Left lung (tissue), 10 donors: ENCODE data around the gene KMT2E. TPM values are rescaled to one million over a fixed set of nuclear protein-coding genes. Genes with fewer than 3 reads are reported as not detected.
A peak's percentile ranks its signal among the peaks of the same experiment; 100 is the strongest.

Experiments used
- ATAC-seq: fragments of 200-7000 bp; cut with Tn5 transposase; one replicate; pipeline ENCODE4 v1.9.1; 2020; ENCODE audit warnings: moderate library complexity
- DNase-seq, 4 donors: peaks; one replicate each; pipeline ENCODE4 v3.0.0-alpha.2; 2013 to 2020
- H3K27ac ChIP-seq, 2 donors: fragments of 200-600 bp; sonication (generic) in 1 of 2; one replicate each; pipeline versions ENCODE4 v1.5.0 to v1.8.0; 2020 to 2021
- H3K27me3 ChIP-seq, 2 donors: fragments of 200-600 bp; sonication (generic) in 1 of 2; one replicate each; pipeline versions ENCODE4 v1.5.0 to v1.8.0; 2020 to 2021
- H3K36me3 ChIP-seq, 2 donors: fragments of 200-600 bp; sonication (generic) in 1 of 2; one replicate each; pipeline versions ENCODE4 v1.5.0 to v1.8.0; 2020 to 2021
- H3K4me1 ChIP-seq, 2 donors: fragments of 200-600 bp; one replicate each; pipeline ENCODE4 v1.8.0; 2021
- H3K4me3 ChIP-seq, 2 donors: fragments of 200-600 bp; sonication (generic) in 1 of 2; one replicate each; pipeline versions ENCODE4 v1.5.0 to v1.8.0; 2020 to 2021; ENCODE audit warnings: mild to moderate bottlenecking in 1 of 2
- H3K9me3 ChIP-seq, 2 donors: fragments of 200-600 bp; sonication (generic) in 1 of 2; one replicate each; pipeline versions ENCODE4 v1.5.0 to v1.8.0; 2020 to 2021
- intact Hi-C, 2 donors: fragments of 100-400 bp; cut with DNase I; formaldehyde crosslinking; loops; one replicate each; pipeline versions ENCODE4 v1.11.2 to v1.14.2; 2022
- polyA plus RNA-seq, 6 donors: library from polyadenylated mRNA; unstranded; fragments of 120-200 nt; gene quantifications; one replicate each; pipeline ENCODE4 v1.2.1, GENCODE V29; 2013; ENCODE audit not compliant: insufficient read length in 6 of 6
- total RNA-seq, 2 donors: library from RNA; stranded (reverse); fragmentation: NEBNext Ultra II Directional; extraction: Animal tissue kit (Norgen Biotek cat#: 25700); gene quantifications; one replicate each; pipeline ENCODE4 v1.2.1, GENCODE V29; 2021
- TF ChIP-seq, protein P1 (sequence below), 2 donors: fragments of 200-600 bp; sonication (generic) in 1 of 2; IDR thresholded peaks; one replicate each; pipeline versions ENCODE4 v1.5.0 to v1.8.0; 2021; ENCODE audit warnings: antibody characterized with exemption in 2 of 2
- donor health status: DM: no; HTN: yes; CAD: no.
- donor health status: DM: no; HTN: no; CAD: no.

KMT2E gene
- total and polyA plus RNA-seq, 8 donors = 74.5 to 101 (median 84.7) TPM

DNA sequence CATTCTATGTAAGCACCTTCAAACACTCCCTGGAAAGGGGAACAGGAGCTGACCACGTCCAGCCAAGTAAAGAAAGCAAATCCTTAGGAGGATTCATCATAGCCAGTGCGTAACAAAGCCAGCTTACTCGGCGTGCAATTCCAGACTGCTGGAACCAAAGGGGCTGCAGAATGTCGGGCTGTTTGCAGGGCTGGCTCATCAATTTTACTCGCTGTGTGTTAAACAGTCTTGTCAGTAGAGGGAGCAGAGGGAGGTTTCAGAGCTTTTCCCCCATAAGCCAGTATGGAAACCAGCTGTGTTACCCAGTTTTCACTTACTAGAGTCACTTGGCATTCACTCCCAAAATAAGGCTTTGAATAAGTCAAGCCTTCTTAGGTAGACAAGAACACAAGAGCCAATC, 127.1 kb downstream of the KMT2E start:
- TF ChIP-seq, protein P1, sequence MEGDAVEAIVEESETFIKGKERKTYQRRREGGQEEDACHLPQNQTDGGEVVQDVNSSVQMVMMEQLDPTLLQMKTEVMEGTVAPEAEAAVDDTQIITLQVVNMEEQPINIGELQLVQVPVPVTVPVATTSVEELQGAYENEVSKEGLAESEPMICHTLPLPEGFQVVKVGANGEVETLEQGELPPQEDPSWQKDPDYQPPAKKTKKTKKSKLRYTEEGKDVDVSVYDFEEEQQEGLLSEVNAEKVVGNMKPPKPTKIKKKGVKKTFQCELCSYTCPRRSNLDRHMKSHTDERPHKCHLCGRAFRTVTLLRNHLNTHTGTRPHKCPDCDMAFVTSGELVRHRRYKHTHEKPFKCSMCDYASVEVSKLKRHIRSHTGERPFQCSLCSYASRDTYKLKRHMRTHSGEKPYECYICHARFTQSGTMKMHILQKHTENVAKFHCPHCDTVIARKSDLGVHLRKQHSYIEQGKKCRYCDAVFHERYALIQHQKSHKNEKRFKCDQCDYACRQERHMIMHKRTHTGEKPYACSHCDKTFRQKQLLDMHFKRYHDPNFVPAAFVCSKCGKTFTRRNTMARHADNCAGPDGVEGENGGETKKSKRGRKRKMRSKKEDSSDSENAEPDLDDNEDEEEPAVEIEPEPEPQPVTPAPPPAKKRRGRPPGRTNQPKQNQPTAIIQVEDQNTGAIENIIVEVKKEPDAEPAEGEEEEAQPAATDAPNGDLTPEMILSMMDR (IDR thresholded peaks at IDR 0.05) = peak in 1 of 2 donors; percentile 13
- Histone ChIP-seq H3K9me3 (no peaks in the 10 kb centered on the region), H3K27ac (no peak overlapping the region), H3K4me1 (no peaks in the 10 kb centered on the region), H3K4me3 (no peak overlapping the region), H3K27me3 (no peaks in the 10 kb centered on the region), H3K36me3 (peaks cover 0 to 44% of the 10 kb centered on the region in 2 donors)
- peak; percentile 63 for ATAC-seq
- peak in 2 of 4 donors; percentile 29 to 41 for DNase-seq
- intact Hi-C loops = loop anchor here in 1 of 2 donors (10.0 kb wide), 1 partner anchor 194 kb away; no protein-coding TSS in a partner anchor

DNA sequence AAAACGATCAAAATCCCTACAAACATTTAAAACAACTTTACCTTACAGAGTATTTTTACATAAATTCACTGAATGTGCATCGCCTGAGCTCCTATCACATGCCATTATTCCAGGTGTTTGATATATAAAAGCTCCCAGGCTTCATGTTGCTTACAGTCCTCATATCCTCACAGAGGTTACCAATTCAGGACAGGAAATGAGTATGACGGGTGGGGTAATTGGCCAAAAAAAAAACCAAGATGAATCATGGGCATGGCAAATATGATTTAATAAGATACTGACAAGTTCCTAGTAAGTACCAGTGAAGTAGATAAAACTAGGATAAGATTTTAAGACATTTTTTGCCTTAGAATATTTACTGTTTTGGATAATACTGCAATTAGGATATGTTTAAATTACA, 135.8 kb downstream of the KMT2E start:
- Histone ChIP-seq H3K27me3 (no peaks in the 10 kb centered on the region), H3K9me3 (no peaks in the 10 kb centered on the region), H3K36me3 (peaks cover 0 to 4% of the 10 kb centered on the region in 2 donors), H3K27ac (no peak overlapping the region), H3K4me1 (peaks cover 0 to 8% of the 10 kb centered on the region in 2 donors), H3K4me3 (no peak overlapping the region)
- no peak for ATAC-seq
- TF ChIP-seq, protein P1 (IDR thresholded peaks at IDR 0.05) = no peak
- DNase-seq = no peak
- intact Hi-C loops = loop anchor here in 1 of 2 donors (10.0 kb wide), 1 partner anchor 185 kb away; no protein-coding TSS in a partner anchor

DNA sequence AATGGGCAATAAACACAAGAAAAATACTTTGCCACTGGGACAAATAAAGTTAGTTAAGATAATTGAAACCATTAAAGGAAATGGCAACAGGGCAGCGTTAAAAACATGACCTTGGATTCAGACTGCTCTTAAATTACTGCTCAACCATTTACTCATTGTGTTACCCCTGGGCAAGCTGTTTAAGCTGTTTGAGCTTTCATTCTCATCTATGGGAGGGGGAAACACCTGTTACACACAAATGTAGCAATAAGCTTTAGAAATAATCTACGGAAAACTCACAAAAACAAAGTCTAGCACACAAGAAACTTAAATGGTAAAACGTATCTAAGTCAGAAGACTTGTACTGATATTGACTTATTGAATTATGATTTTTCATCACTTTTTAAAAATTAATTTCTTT, 137.1 kb downstream of the KMT2E start:
- TF ChIP-seq, protein P1 (IDR thresholded peaks at IDR 0.05) = no peak
- Histone ChIP-seq H3K27me3 (no peaks in the 10 kb centered on the region), H3K36me3 (peaks cover 0 to 2% of the 10 kb centered on the region in 2 donors), H3K9me3 (no peaks in the 10 kb centered on the region), H3K4me1 (peaks cover 0 to 8% of the 10 kb centered on the region in 2 donors), H3K27ac (no peak overlapping the region), H3K4me3 (no peak overlapping the region)
- DNase-seq = no peak
- no peak for ATAC-seq
- intact Hi-C loops = no loop called here

GRCh38 chr7:105153531-105153930, 139.5 kb downstream of the KMT2E start:
- Histone ChIP-seq H3K27ac (no peak overlapping the region), H3K27me3 (no peaks in the 10 kb centered on the region), H3K4me1 (peaks cover 0 to 8% of the 10 kb centered on the region in 2 donors), H3K4me3 (no peak overlapping the region), H3K9me3 (no peaks in the 10 kb centered on the region), H3K36me3 (peaks cover 0 to 9% of the 10 kb centered on the region in 2 donors)
- ATAC-seq = no peak
- TF ChIP-seq, protein P1 (IDR thresholded peaks at IDR 0.05) = no peak
- DNase-seq = no peak
- intact Hi-C loops = no loop called here

DNA sequence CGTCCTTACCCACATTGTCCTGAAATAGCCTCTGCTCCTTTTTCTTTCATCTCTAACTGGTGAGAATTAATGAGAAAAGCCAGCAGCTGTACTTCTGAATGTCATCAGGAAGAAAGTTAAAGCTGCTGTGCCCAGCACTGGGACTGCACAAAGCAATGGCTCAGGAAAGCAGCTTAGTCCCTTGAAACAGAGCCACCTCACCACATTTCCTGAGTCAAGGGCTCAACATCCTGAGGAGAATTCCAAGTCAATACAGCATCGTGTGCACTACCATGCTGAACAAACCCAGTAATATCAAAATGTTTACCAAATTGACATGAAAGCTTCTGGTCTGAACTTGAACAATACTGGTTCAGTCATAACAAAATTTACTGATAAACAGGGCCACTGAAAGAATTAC, 140.1 kb downstream of the KMT2E start:
- no peak for DNase-seq
- Histone ChIP-seq H3K4me1 (peaks cover 0 to 8% of the 10 kb centered on the region in 2 donors), H3K27ac (no peak overlapping the region), H3K27me3 (no peaks in the 10 kb centered on the region), H3K9me3 (no peaks in the 10 kb centered on the region), H3K4me3 (no peak overlapping the region), H3K36me3 (peaks cover 0 to 10% of the 10 kb centered on the region in 2 donors)
- TF ChIP-seq, protein P1 (IDR thresholded peaks at IDR 0.05) = no peak
- no peak for ATAC-seq
- intact Hi-C loops = no loop called here
